ENCODE results near the gene ATP2C2.

DNA sequence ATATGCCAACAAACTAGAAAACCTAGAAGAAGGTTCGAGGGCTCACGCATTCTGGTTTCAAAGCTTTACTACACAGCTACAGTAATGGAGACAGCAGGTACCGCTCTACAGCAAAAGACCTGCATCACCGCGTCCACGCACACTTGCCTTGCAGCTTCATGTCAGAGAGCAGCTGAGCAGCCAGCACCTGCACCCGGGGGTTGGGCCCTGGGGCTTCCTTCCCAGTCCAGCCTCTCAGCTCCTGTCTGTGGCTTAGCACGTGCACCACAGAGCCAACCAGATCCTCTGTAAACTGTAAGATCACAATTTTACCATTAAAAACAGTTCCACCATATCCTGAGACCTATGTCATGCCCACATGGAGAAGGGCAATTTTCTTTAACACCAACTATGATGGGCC is 120.8 kb downstream of the ATP2C2 start:
- TF ChIP-seq, protein P1, sequence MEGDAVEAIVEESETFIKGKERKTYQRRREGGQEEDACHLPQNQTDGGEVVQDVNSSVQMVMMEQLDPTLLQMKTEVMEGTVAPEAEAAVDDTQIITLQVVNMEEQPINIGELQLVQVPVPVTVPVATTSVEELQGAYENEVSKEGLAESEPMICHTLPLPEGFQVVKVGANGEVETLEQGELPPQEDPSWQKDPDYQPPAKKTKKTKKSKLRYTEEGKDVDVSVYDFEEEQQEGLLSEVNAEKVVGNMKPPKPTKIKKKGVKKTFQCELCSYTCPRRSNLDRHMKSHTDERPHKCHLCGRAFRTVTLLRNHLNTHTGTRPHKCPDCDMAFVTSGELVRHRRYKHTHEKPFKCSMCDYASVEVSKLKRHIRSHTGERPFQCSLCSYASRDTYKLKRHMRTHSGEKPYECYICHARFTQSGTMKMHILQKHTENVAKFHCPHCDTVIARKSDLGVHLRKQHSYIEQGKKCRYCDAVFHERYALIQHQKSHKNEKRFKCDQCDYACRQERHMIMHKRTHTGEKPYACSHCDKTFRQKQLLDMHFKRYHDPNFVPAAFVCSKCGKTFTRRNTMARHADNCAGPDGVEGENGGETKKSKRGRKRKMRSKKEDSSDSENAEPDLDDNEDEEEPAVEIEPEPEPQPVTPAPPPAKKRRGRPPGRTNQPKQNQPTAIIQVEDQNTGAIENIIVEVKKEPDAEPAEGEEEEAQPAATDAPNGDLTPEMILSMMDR (IDR thresholded peaks at IDR 0.05; ENCODE audit: borderline replicate concordance, extremely low read depth, low read length, poor library complexity, severe bottlenecking), result no peak
- no peak for TF ChIP-seq EZH2 (IDR thresholded peaks at IDR 0.05; ENCODE audit: borderline replicate concordance, low read depth, low read length, severe bottlenecking)
